ENCODE measurements around the gene JHY.

DNA sequence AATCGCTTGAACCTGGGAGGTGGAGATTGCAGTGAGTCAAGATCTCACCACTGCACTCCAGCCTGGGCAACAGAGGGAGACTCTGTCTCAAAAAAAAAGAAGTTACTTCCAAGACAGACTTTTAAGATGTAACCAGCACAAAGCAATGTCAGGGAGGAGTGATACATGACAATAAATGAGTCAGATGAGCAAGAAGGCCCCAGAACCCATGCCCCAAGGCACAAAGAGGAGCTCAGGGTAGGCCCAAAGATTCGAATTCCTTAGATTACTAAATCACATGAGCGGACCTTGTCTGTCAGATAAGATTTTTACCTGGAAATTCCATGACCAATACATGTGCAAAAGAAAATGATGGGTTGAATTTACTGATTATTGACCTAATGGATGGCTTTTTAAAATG lies 10.5 kb upstream of the JHY start:
- TF ChIP-seq, protein P1, sequence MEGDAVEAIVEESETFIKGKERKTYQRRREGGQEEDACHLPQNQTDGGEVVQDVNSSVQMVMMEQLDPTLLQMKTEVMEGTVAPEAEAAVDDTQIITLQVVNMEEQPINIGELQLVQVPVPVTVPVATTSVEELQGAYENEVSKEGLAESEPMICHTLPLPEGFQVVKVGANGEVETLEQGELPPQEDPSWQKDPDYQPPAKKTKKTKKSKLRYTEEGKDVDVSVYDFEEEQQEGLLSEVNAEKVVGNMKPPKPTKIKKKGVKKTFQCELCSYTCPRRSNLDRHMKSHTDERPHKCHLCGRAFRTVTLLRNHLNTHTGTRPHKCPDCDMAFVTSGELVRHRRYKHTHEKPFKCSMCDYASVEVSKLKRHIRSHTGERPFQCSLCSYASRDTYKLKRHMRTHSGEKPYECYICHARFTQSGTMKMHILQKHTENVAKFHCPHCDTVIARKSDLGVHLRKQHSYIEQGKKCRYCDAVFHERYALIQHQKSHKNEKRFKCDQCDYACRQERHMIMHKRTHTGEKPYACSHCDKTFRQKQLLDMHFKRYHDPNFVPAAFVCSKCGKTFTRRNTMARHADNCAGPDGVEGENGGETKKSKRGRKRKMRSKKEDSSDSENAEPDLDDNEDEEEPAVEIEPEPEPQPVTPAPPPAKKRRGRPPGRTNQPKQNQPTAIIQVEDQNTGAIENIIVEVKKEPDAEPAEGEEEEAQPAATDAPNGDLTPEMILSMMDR (IDR thresholded peaks at IDR 0.05): no peak
- TF ChIP-seq POLR2A (IDR thresholded peaks at IDR 0.05): no peak
- TF ChIP-seq POLR2AphosphoS5 (IDR thresholded peaks at IDR 0.05): no peak
- TF ChIP-seq EP300 (IDR thresholded peaks at IDR 0.05): no peak
